ENCODE results near the gene SLC66A2.

GRCh38 chr18:79962835-79963657 lies 11.6 kb upstream of the SLC66A2 start:
- TF ChIP-seq CTCF (IDR thresholded peaks at IDR 0.05; ENCODE audit: low read length), result no peak
- TF ChIP-seq EZH2phosphoT487 (IDR thresholded peaks at IDR 0.05; ENCODE audit: low read length), result no peak
- TF ChIP-seq EZH2 (optimal IDR thresholded peaks at IDR 0.05; ENCODE audit: low read depth, low read length), result no peak

Data from MM.1S (cell line).